SU-DHL-6 (cell line): ENCODE data around the gene SPECC1.
"Not testable (repeated sequence)": the region's sequence is repeated elsewhere in the genome, so short reads cannot be mapped to it uniquely, and the experiment has no call there.

ENCODE experiments used
- H2AFZ ChIP-seq: fragments of 200-600 bp; sonication (generic); 2 replicates; pipeline ENCODE4 v1.6.1; 2014; ENCODE audit warnings: low read depth, mild to moderate bottlenecking, moderate library complexity, mixed read lengths, antibody characterized with exemption, low read length; ENCODE audit not compliant: severe bottlenecking
- H3F3A ChIP-seq: fragments of 200-600 bp; shearing (Covaris generic); 2 replicates; pipeline ENCODE4 v1.6.0; 2016; ENCODE audit warnings: antibody characterized with exemption, mild to moderate bottlenecking; ENCODE audit not compliant: insufficient read depth
- H3K27ac ChIP-seq: fragments of 200-600 bp; sonication (generic); 2 replicates; pipeline ENCODE4 v1.5.1; 2016; ENCODE audit warnings: low read depth, mild to moderate bottlenecking, low read length, moderate library complexity, mixed read lengths
- H3K27me3 ChIP-seq: fragments of 200-600 bp; sonication (generic), shearing (Covaris generic); 2 replicates; pipeline ENCODE4 v1.6.0; 2014; ENCODE audit warnings: mild to moderate bottlenecking, low read length
- H3K36me3 ChIP-seq: fragments of 200-600 bp; sonication (generic); 2 replicates; pipeline ENCODE4 v1.6.1; 2014; ENCODE audit warnings: mild to moderate bottlenecking, low read length, mixed read lengths
- H3K4me2 ChIP-seq: fragments of 300-600, 200-600 bp; shearing (Covaris generic), sonication (generic); 2 replicates; pipeline ENCODE4 v1.6.0; 2014; ENCODE audit warnings: low read length, low read depth, mild to moderate bottlenecking; ENCODE audit not compliant: poor library complexity, severe bottlenecking
- H3K4me3 ChIP-seq: fragments of 200-600 bp; sonication (generic); 2 replicates; pipeline ENCODE4 v1.5.1; 2014; ENCODE audit warnings: antibody characterized with exemption, low read length, mild to moderate bottlenecking, mixed read lengths; ENCODE audit not compliant: insufficient read depth, poor library complexity, severe bottlenecking
- H3K79me2 ChIP-seq: fragments of 200-600 bp; sonication (generic); 2 replicates; pipeline ENCODE4 v1.6.1; 2014; ENCODE audit warnings: mild to moderate bottlenecking, low read length, moderate library complexity; ENCODE audit not compliant: insufficient read depth
- H3K9ac ChIP-seq: fragments of 200-600 bp; sonication (generic); 2 replicates; pipeline ENCODE4 v1.7.0; 2014; ENCODE audit warnings: mild to moderate bottlenecking, low read length
- H3K9me2 ChIP-seq: fragments of 200-600 bp; sonication (generic); replicated peaks from 2 replicates; pipeline ENCODE4 v1.6.1; 2014; ENCODE audit warnings: low read length; ENCODE audit not compliant: insufficient read depth
- H3K9me3 ChIP-seq: fragments of 200-600 bp; sonication (generic); 2 replicates; pipeline ENCODE4 v1.6.1; 2014; ENCODE audit warnings: low read length, mixed read lengths; ENCODE audit not compliant: insufficient read depth
- H4K20me1 ChIP-seq: fragments of 200-600 bp; sonication (generic); 2 replicates; pipeline ENCODE4 v1.6.1; 2014; ENCODE audit warnings: low read depth, mild to moderate bottlenecking, antibody characterized with exemption, low read length, moderate library complexity, mixed read lengths

SPECC1 gene

GRCh38 chr17:20352567-20352966, 343.4 kb downstream of the SPECC1 start:
- not testable (repeated sequence) for H3K79me2 ChIP-seq, H3K9me2 ChIP-seq, H3F3A ChIP-seq, H3K36me3 ChIP-seq, H3K4me3 ChIP-seq, H3K4me2 ChIP-seq, H3K9me3 ChIP-seq, H4K20me1 ChIP-seq, H3K27me3 ChIP-seq, H2AFZ ChIP-seq, H3K9ac ChIP-seq, H3K27ac ChIP-seq

DNA sequence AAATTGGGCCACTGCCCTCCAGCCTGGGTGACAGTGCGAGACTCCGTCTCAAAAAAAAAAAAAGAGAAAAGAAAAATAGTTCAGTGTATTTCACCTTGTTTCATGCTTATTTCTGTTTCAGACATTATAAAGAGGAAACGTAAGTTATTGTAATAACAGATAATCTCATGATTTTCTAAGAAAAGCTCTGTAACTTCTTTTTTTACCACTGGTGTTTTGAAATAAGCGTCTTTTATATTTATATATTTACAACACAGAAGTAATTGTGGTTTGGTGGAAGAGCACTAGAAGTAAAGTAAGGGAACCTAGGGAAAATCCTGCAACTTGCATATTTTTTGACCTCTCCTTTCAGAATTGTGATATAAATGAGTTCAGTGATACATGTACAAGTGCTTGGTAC, 354.7 kb downstream of the SPECC1 start:
- H3K36me3 ChIP-seq, H3F3A ChIP-seq: not testable (repeated sequence)

More for the DNA sequence above, 354.7 kb downstream of the SPECC1 start:
- H2AFZ ChIP-seq, H3K27me3 ChIP-seq, H3K79me2 ChIP-seq, H3K4me3 ChIP-seq, H3K9me2 ChIP-seq, H3K9me3 ChIP-seq, H3K27ac ChIP-seq, H3K4me2 ChIP-seq, H3K9ac ChIP-seq, H4K20me1 ChIP-seq: not testable (repeated sequence)
